HG02763 (cell line): ENCODE results near the gene KREMEN1.

Source experiments
- ATAC-seq: cut with Tn5 transposase; IDR thresholded peaks from one replicate; pipeline ENCODE4 v1.9.1; 2021; ENCODE audit warnings: mild to moderate bottlenecking, moderate library complexity; ENCODE audit not compliant: unreplicated experiment

Gene KREMEN1

GRCh38 chr22:29126670-29127395 is 54.0 kb downstream of the KREMEN1 start:
- no peak for ATAC-seq

GRCh38 chr22:29128891-29129807 is 56.3 kb downstream of the KREMEN1 start:
- no peak for ATAC-seq

GRCh38 chr22:29129808-29130140 is 56.9 kb downstream of the KREMEN1 start:
- no peak for ATAC-seq

GRCh38 chr22:29130476-29130875 is 57.6 kb downstream of the KREMEN1 start:
- ATAC-seq = no peak

- no peak for ATAC-seq
Measured at GRCh38 chr22:29133603-29134133, 60.8 kb downstream of the KREMEN1 start.

- ATAC-seq = no peak
Measured at GRCh38 chr22:29134448-29134847, 61.6 kb downstream of the KREMEN1 start.

- no peak for ATAC-seq
Measured at GRCh38 chr22:29136782-29137700, 64.2 kb downstream of the KREMEN1 start.

- ATAC-seq = no peak
Measured at GRCh38 chr22:29138556-29139305, 65.9 kb downstream of the KREMEN1 start.

- no peak for ATAC-seq
Measured at GRCh38 chr22:29139965-29140782, 67.3 kb downstream of the KREMEN1 start.

GRCh38 chr22:29141078-29141688 is 68.3 kb downstream of the KREMEN1 start:
- ATAC-seq = no peak

GRCh38 chr22:29142116-29142515 is 69.3 kb downstream of the KREMEN1 start:
- ATAC-seq = no peak

GRCh38 chr22:29143941-29144785 is 71.3 kb downstream of the KREMEN1 start:
- no peak for ATAC-seq

GRCh38 chr22:29144786-29145160 is 71.9 kb downstream of the KREMEN1 start:
- no peak for ATAC-seq

GRCh38 chr22:29145321-29146072 is 72.7 kb downstream of the KREMEN1 start:
- ATAC-seq = no peak

- no peak for ATAC-seq
Measured at GRCh38 chr22:29146091-29146560, 73.3 kb downstream of the KREMEN1 start.

GRCh38 chr22:29146771-29147170 is 73.9 kb downstream of the KREMEN1 start:
- ATAC-seq = no peak

- ATAC-seq = no peak
Measured at GRCh38 chr22:29147331-29147899, 74.6 kb downstream of the KREMEN1 start.
